Measurements from ENCODE around the gene SC5D. TPM values are rescaled to one million over a fixed set of nuclear protein-coding genes. Genes with fewer than 3 reads are reported as not detected.

The SC5D gene
- polyA plus RNA-seq, 4 donors = 17.8 to 54.1 (median 26.3) TPM

DNA sequence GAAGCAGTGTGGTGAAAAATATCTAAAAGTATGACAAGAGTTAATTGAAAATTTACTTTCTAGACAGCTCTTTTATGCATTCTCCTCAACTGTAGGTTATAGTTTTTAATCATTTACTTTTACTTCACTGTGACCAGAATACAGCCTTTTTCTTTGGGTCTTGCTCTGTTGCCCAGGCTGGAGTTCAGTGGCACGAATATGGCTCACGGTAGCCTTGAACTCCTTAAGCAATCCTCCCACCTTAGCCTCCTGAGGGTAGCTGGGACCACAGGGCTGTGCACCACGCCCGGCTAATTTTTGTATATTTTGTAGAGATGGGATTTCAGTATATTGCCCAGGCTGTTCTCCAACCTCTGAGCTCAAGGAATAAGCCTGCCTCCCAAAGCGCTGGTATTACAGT, 5.3 kb downstream of the SC5D start:
- no peaks in the 10 kb centered on the region for H3K36me3 ChIP-seq (ENCODE audit: control insufficient read depth in 3 of 3, insufficient read depth in 2 of 3, low read depth in 1 of 3, low read length in 3 of 3)
- FAIRE-seq (no peak), DNase-seq (no peak)
- no peak overlapping the region for H3K4me3 ChIP-seq (ENCODE audit: low read depth in 1 of 3, low read length in 3 of 3)
- 95 to 99% (median 98%) methylated on average over 5 of the region's 5 CpGs for WGBS, 3 donors
- H3K27ac ChIP-seq (ENCODE audit: low read depth in 1 of 3, low read length in 2 of 3) = no peak overlapping the region
- no peaks in the 10 kb centered on the region for H3K4me1 ChIP-seq (ENCODE audit: control insufficient read depth in 3 of 3, insufficient read depth in 2 of 3, low read depth in 1 of 3, low read length in 2 of 3)
- no peaks in the 10 kb centered on the region for H3K9me3 ChIP-seq (ENCODE audit: control insufficient read depth in 2 of 2, insufficient read depth in 1 of 2, low read depth in 1 of 2, low read length in 1 of 2)
- no peaks in the 10 kb centered on the region for H3K27me3 ChIP-seq (ENCODE audit: control insufficient read depth in 3 of 3, insufficient read depth in 3 of 3, low read length in 3 of 3)

DNA sequence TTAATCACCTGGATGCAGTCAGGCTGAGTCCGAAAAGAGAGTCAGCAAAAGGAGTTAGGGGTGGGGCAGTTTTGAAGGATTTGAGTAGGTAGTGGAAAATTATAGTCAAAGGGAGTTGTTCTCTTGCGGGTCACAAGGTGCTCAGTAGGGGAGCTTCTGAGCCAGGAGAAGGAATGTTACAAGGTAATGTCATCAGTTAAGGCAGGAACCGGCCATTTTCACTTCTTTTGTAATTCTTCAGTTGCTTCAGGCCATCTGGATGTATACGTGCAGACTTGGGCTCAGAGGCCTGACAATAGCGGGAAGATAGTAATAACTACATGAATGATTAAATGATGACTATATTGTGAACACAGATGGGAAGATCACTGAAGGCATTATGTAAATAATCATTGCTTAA, 6.2 kb downstream of the SC5D start:
- FAIRE-seq = no peak
- Histone ChIP-seq H3K36me3 (ENCODE audit: control insufficient read depth in 3 of 3, insufficient read depth in 2 of 3, low read depth in 1 of 3, low read length in 3 of 3) (no peaks in the 10 kb centered on the region), H3K27ac (ENCODE audit: low read depth in 1 of 3, low read length in 2 of 3) (no peak overlapping the region), H3K4me1 (ENCODE audit: control insufficient read depth in 3 of 3, insufficient read depth in 2 of 3, low read depth in 1 of 3, low read length in 2 of 3) (no peaks in the 10 kb centered on the region), H3K9me3 (ENCODE audit: control insufficient read depth in 2 of 2, insufficient read depth in 1 of 2, low read depth in 1 of 2, low read length in 1 of 2) (no peaks in the 10 kb centered on the region), H3K4me3 (ENCODE audit: low read depth in 1 of 3, low read length in 3 of 3) (no peak overlapping the region), H3K27me3 (ENCODE audit: control insufficient read depth in 3 of 3, insufficient read depth in 3 of 3, low read length in 3 of 3) (no peaks in the 10 kb centered on the region)
- WGBS, 3 donors = 94 to 97% (median 94%) methylated on average over 5 of the region's 5 CpGs
- no peak for DNase-seq

DNA sequence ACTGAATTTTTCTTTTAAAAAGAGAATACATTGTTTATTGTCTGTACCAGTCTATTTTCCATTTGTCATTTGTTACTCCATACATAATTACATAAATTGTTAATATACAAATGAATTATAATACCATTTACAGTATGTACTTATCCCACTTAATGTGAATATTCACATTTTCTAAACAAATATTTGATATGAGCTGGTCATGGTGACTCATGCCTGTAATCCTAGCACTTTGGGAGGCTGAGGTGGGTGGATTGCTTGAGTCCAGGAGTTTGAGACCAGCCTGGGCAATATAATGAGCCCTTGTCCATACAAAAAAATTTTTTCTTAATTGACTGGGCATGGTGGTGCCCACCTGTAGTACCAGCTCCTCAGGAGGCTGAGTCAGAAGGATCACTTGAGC, 6.8 kb downstream of the SC5D start:
- no peaks in the 10 kb centered on the region for H3K27me3 ChIP-seq (ENCODE audit: control insufficient read depth in 3 of 3, insufficient read depth in 3 of 3, low read length in 3 of 3)
- peaks cover 0 to 2% (median 0%) of the 10 kb centered on the region in 3 donors for H3K36me3 ChIP-seq (ENCODE audit: control insufficient read depth in 3 of 3, insufficient read depth in 2 of 3, low read depth in 1 of 3, low read length in 3 of 3)
- H3K27ac ChIP-seq (ENCODE audit: low read depth in 1 of 3, low read length in 2 of 3) = no peak overlapping the region
- H3K9me3 ChIP-seq (ENCODE audit: control insufficient read depth in 2 of 2, insufficient read depth in 1 of 2, low read depth in 1 of 2, low read length in 1 of 2) = no peaks in the 10 kb centered on the region
- no peak overlapping the region for H3K4me3 ChIP-seq (ENCODE audit: low read depth in 1 of 3, low read length in 3 of 3)
- FAIRE-seq = no peak
- no peaks in the 10 kb centered on the region for H3K4me1 ChIP-seq (ENCODE audit: control insufficient read depth in 3 of 3, insufficient read depth in 2 of 3, low read depth in 1 of 3, low read length in 2 of 3)
- no peak for DNase-seq

DNA sequence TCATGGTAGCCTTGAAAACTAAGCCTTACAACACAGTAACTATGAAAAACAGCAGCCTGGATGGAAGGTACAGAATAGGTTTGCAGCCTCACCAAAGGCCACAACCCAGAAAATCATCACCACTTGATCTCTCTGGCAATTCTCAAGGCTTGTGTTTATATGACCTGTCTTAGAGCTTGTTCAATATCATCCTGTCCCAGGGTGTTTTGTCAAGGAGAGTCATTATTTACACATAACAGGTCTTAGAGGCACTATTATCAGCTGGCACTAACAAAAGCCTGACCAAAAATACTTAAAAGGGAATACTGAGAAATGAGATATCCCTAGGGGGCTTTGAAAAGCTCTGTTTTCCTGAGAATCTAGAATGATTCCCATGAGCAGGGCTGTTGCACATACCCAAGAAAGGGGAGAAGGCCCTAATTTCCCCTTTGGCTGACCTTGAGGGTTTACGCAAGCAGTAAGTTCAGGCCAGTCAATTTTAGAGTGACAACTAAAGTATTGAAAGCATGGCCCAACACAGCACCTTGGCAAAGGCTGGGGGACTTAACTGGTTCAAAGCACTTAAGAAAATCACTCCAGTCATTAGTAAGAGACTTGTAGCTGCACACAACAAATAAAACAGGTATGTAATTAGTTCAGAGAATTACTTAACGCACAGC, 7.9 kb downstream of the SC5D start:
- no peaks in the 10 kb centered on the region for H3K9me3 ChIP-seq (ENCODE audit: control insufficient read depth in 2 of 2, insufficient read depth in 1 of 2, low read depth in 1 of 2, low read length in 1 of 2)
- no peak for DNase-seq
- H3K27ac ChIP-seq (ENCODE audit: low read depth in 1 of 3, low read length in 2 of 3) = no peak overlapping the region
- FAIRE-seq = no peak
- WGBS, 3 donors = 95 to 99% (median 98%) methylated on average over 2 of the region's 2 CpGs
- H3K36me3 ChIP-seq (ENCODE audit: control insufficient read depth in 3 of 3, insufficient read depth in 2 of 3, low read depth in 1 of 3, low read length in 3 of 3) = peaks cover 2 to 4% (median 3%) of the 10 kb centered on the region in 3 donors
- no peaks in the 10 kb centered on the region for H3K4me1 ChIP-seq (ENCODE audit: control insufficient read depth in 3 of 3, insufficient read depth in 2 of 3, low read depth in 1 of 3, low read length in 2 of 3)
- no peak overlapping the region for H3K4me3 ChIP-seq (ENCODE audit: low read depth in 1 of 3, low read length in 3 of 3)
- no peaks in the 10 kb centered on the region for H3K27me3 ChIP-seq (ENCODE audit: control insufficient read depth in 3 of 3, insufficient read depth in 3 of 3, low read length in 3 of 3)

DNA sequence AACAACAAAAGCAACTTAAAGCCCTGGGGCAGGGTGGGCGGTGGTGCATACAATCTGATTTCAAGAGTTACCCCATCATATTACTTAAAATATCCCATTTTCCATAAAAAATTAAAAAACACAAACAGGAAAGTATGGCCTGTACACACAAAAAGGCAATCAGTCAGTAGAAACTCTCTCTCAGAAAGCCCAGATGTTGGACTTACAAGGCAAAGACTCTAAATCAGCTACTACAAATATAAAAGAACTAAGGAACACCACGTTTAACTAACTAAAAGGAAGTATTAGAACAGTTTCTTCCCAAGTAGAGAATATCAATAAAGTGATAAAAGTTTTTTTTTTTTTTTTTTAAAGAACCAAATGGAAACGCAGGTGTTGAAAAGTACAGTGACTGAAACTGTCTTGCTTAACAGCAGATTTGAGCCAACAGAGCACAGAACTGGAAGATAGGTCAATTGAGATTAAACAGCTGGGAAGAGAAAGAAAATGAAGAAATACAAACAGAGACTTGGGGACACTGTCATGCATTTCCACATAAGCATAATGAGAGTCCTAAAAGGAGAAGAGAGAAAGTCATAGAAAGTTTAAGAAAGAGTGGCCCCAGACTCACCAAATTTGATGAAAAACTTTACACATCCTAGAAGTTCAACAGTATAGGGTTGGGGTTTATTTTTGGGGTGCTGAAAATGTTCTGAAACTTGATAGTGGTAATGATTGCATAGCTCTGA, 8.6 kb downstream of the SC5D start:
- no peak overlapping the region for H3K4me3 ChIP-seq (ENCODE audit: low read depth in 1 of 3, low read length in 3 of 3)
- H3K9me3 ChIP-seq (ENCODE audit: control insufficient read depth in 2 of 2, insufficient read depth in 1 of 2, low read depth in 1 of 2, low read length in 1 of 2) = no peaks in the 10 kb centered on the region
- WGBS, 3 donors = 54 to 68% (median 59%) methylated on average over 3 of the region's 3 CpGs
- no peaks in the 10 kb centered on the region for H3K4me1 ChIP-seq (ENCODE audit: control insufficient read depth in 3 of 3, insufficient read depth in 2 of 3, low read depth in 1 of 3, low read length in 2 of 3)
- DNase-seq = no peak
- H3K36me3 ChIP-seq (ENCODE audit: control insufficient read depth in 3 of 3, insufficient read depth in 2 of 3, low read depth in 1 of 3, low read length in 3 of 3) = peaks cover 2 to 7% (median 5%) of the 10 kb centered on the region in 3 donors
- no peaks in the 10 kb centered on the region for H3K27me3 ChIP-seq (ENCODE audit: control insufficient read depth in 3 of 3, insufficient read depth in 3 of 3, low read length in 3 of 3)
- no peak overlapping the region for H3K27ac ChIP-seq (ENCODE audit: low read depth in 1 of 3, low read length in 2 of 3)
- no peak for FAIRE-seq

DNA sequence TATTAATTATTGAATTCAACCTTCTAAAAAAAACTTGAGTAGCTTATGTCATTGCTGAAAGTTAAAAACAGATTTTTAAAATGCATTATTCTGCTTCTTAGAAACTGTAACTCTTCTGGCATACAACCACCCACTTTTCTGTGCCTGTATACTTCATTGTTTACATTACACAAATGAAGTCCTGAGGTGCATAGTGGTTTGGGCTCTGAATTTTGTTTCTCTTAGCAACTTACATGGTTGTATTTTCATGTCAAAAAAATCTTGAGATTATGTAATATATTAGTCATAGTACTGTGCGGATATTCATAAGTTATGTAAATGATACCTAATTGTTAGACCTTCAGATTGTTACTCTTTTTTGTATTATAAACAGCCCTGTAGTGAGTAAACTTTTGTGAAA, 12.2 kb downstream of the SC5D start:
- 94 to 100% (median 94%) methylated on average over 1 of the region's 1 CpG for WGBS, 3 donors
- FAIRE-seq = no peak

DNA sequence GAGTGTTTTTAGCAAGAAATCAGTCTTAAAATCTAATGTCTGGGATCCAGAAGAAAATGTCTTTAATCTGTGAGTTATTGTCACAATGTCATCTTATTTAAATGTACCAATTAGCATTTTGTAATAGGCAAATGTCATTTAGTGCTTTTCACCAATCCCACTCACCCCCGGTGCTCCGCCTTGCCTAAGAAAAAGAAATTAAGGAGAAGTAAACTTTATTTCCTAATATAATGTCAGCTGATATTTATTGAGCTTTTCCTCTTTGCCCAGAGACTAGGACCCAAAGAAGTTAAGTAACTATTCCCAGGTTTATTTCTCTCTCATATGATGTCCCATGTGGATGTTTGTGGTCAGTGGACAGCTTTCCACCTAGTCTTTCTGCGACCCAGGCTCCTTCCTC, 16.2 kb downstream of the SC5D start:
- no peak overlapping the region for H3K4me3 ChIP-seq (ENCODE audit: low read depth in 1 of 3, low read length in 3 of 3)
- 94 to 97% (median 95%) methylated on average over 3 of the region's 3 CpGs for WGBS, 3 donors
- H3K9me3 ChIP-seq (ENCODE audit: control insufficient read depth in 2 of 2, insufficient read depth in 1 of 2, low read depth in 1 of 2, low read length in 1 of 2) = no peaks in the 10 kb centered on the region
- no peak for FAIRE-seq
- H3K27ac ChIP-seq (ENCODE audit: low read depth in 1 of 3, low read length in 2 of 3) = no peak overlapping the region
- DNase-seq = no peak
- peaks cover 8 to 11% (median 10%) of the 10 kb centered on the region in 3 donors for H3K36me3 ChIP-seq (ENCODE audit: control insufficient read depth in 3 of 3, insufficient read depth in 2 of 3, low read depth in 1 of 3, low read length in 3 of 3)
- H3K27me3 ChIP-seq (ENCODE audit: control insufficient read depth in 3 of 3, insufficient read depth in 3 of 3, low read length in 3 of 3) = no peaks in the 10 kb centered on the region
- no peaks in the 10 kb centered on the region for H3K4me1 ChIP-seq (ENCODE audit: control insufficient read depth in 3 of 3, insufficient read depth in 2 of 3, low read depth in 1 of 3, low read length in 2 of 3)

More for the DNA sequence above, 12.2 kb downstream of the SC5D start:
- H3K4me1 ChIP-seq (ENCODE audit: control insufficient read depth in 3 of 3, insufficient read depth in 2 of 3, low read depth in 1 of 3, low read length in 2 of 3) = no peaks in the 10 kb centered on the region
- H3K27ac ChIP-seq (ENCODE audit: low read depth in 1 of 3, low read length in 2 of 3) = no peak overlapping the region
- peaks cover 8 to 11% (median 10%) of the 10 kb centered on the region in 3 donors for H3K36me3 ChIP-seq (ENCODE audit: control insufficient read depth in 3 of 3, insufficient read depth in 2 of 3, low read depth in 1 of 3, low read length in 3 of 3)
- H3K27me3 ChIP-seq (ENCODE audit: control insufficient read depth in 3 of 3, insufficient read depth in 3 of 3, low read length in 3 of 3) = no peaks in the 10 kb centered on the region
- H3K4me3 ChIP-seq (ENCODE audit: low read depth in 1 of 3, low read length in 3 of 3) = no peak overlapping the region
- H3K9me3 ChIP-seq (ENCODE audit: control insufficient read depth in 2 of 2, insufficient read depth in 1 of 2, low read depth in 1 of 2, low read length in 1 of 2) = no peaks in the 10 kb centered on the region
- no peak for DNase-seq

DNA sequence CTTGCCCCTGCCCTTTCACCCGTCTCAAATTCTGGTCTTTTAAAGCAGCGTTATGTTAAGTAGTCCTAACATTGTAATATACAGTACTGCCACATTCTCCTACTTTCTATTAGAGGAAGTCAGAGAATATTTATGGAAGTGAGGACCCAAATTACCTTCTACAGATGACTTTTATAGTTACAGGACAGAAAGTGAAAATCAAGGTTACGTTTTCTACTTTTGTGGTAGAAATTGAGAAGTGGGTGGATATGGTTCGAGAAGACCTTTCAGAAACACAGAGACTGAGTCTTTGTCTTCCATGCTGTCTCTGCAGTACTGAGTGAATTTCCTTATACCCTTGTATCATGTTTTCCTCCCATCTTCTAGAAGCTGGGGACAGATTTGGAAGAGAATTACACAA, 17.1 kb downstream of the SC5D start:
- peaks cover 8 to 11% (median 8%) of the 10 kb centered on the region in 3 donors for H3K36me3 ChIP-seq (ENCODE audit: control insufficient read depth in 3 of 3, insufficient read depth in 2 of 3, low read depth in 1 of 3, low read length in 3 of 3)
- 84 to 91% (median 87%) methylated on average over 4 of the region's 4 CpGs for WGBS, 3 donors
- H3K4me3 ChIP-seq (ENCODE audit: low read depth in 1 of 3, low read length in 3 of 3) = no peak overlapping the region
- H3K27me3 ChIP-seq (ENCODE audit: control insufficient read depth in 3 of 3, insufficient read depth in 3 of 3, low read length in 3 of 3) = no peaks in the 10 kb centered on the region
- H3K4me1 ChIP-seq (ENCODE audit: control insufficient read depth in 3 of 3, insufficient read depth in 2 of 3, low read depth in 1 of 3, low read length in 2 of 3) = no peaks in the 10 kb centered on the region
- no peak for DNase-seq
- H3K9me3 ChIP-seq (ENCODE audit: control insufficient read depth in 2 of 2, insufficient read depth in 1 of 2, low read depth in 1 of 2, low read length in 1 of 2) = no peaks in the 10 kb centered on the region
- FAIRE-seq = no peak
- no peak overlapping the region for H3K27ac ChIP-seq (ENCODE audit: low read depth in 1 of 3, low read length in 2 of 3)
